HEK293 (cell line): ENCODE data around the gene TDRD3.

ENCODE experiments used
- ATF2 ChIP-seq: fragments of 450-650 bp; formaldehyde crosslinking; IDR thresholded peaks from 2 replicates; pipeline ENCODE4 v1.5.1; 2016; ENCODE audit warnings: missing biosample characterization, missing genetic modification characterization, low read depth
- IKZF3 ChIP-seq: fragments of 450-650 bp; IDR thresholded peaks from 2 replicates; pipeline ENCODE4 v1.5.0; 2018; ENCODE audit warnings: missing biosample characterization, mild to moderate bottlenecking, missing genetic modification characterization, moderate library complexity
- SALL2 ChIP-seq: fragments of 450-650 bp; formaldehyde crosslinking; IDR thresholded peaks from 2 replicates; pipeline ENCODE4 v1.5.0; 2017; ENCODE audit warnings: missing biosample characterization, mild to moderate bottlenecking, missing genetic modification characterization, borderline replicate concordance
- SCRT2 ChIP-seq: fragments of 450-650 bp; formaldehyde crosslinking; IDR thresholded peaks from 2 replicates; pipeline ENCODE4 v1.5.1; 2016; ENCODE audit warnings: missing biosample characterization, missing genetic modification characterization
- SP2 ChIP-seq: fragments of 450-650 bp; formaldehyde crosslinking; IDR thresholded peaks from 2 replicates; pipeline ENCODE4 v1.5.1; 2016; ENCODE audit warnings: missing biosample characterization, missing genetic modification characterization
- SP7 ChIP-seq: fragments of 450-650 bp; formaldehyde crosslinking; IDR thresholded peaks from 2 replicates; pipeline ENCODE4 v1.5.1; 2016; ENCODE audit warnings: missing biosample characterization, missing genetic modification characterization
- ZBTB8A ChIP-seq: fragments of 450-650 bp; formaldehyde crosslinking; IDR thresholded peaks from 2 replicates; pipeline ENCODE4 v1.5.1; 2016; ENCODE audit warnings: missing biosample characterization, missing genetic modification characterization
- ZEB2 ChIP-seq: fragments of 450-650 bp; formaldehyde crosslinking; IDR thresholded peaks from 2 replicates; pipeline ENCODE4 v1.5.1; 2016; ENCODE audit warnings: missing biosample characterization, missing genetic modification characterization
- ZFP3 ChIP-seq: fragments of 450-650 bp; formaldehyde crosslinking; IDR thresholded peaks from 2 replicates; pipeline ENCODE4 v1.5.1; 2016; ENCODE audit warnings: low read depth, missing biosample characterization, missing genetic modification characterization
- ZNF10 ChIP-seq: fragments of 450-650 bp; formaldehyde crosslinking; IDR thresholded peaks from 2 replicates; pipeline ENCODE4 v1.5.1; 2017; ENCODE audit warnings: missing biosample characterization, missing genetic modification characterization
- ZNF132 ChIP-seq: fragments of 450-650 bp; formaldehyde crosslinking; IDR thresholded peaks from 2 replicates; pipeline ENCODE4 v1.5.1; 2017; ENCODE audit warnings: missing biosample characterization, missing genetic modification characterization, borderline replicate concordance
- ZNF157 ChIP-seq: fragments of 450-650 bp; formaldehyde crosslinking; IDR thresholded peaks from 2 replicates; pipeline ENCODE4 v1.5.1; 2016; ENCODE audit warnings: missing biosample characterization, missing genetic modification characterization
- ZNF362 ChIP-seq: fragments of 450-650 bp; formaldehyde crosslinking; IDR thresholded peaks from 2 replicates; pipeline ENCODE4 v1.5.1; 2016; ENCODE audit warnings: missing biosample characterization, missing genetic modification characterization
- ZNF473 ChIP-seq: fragments of 450-650 bp; formaldehyde crosslinking; IDR thresholded peaks from 2 replicates; pipeline ENCODE4 v1.5.1; 2017; ENCODE audit warnings: missing biosample characterization, missing genetic modification characterization
- ZNF501 ChIP-seq: fragments of 450-650 bp; formaldehyde crosslinking; IDR thresholded peaks from 2 replicates; pipeline ENCODE4 v1.5.1; 2016; ENCODE audit warnings: missing biosample characterization, missing genetic modification characterization
- ZNF555 ChIP-seq: fragments of 450-650 bp; formaldehyde crosslinking; conservative IDR thresholded peaks from 2 replicates; pipeline ENCODE4 v1.5.1; 2017; ENCODE audit warnings: missing biosample characterization, mild to moderate bottlenecking, missing genetic modification characterization, inconsistent platforms
- ZNF600 ChIP-seq: fragments of 450-650 bp; formaldehyde crosslinking; IDR thresholded peaks from 2 replicates; pipeline ENCODE4 v1.5.1; 2016; ENCODE audit warnings: missing biosample characterization, missing genetic modification characterization
- ZNF660 ChIP-seq: fragments of 450-650 bp; IDR thresholded peaks from 2 replicates; pipeline ENCODE4 v1.5.1; 2018; ENCODE audit warnings: missing biosample characterization, mild to moderate bottlenecking, missing genetic modification characterization
- ZXDB ChIP-seq: fragments of 450-650 bp; formaldehyde crosslinking; IDR thresholded peaks from 2 replicates; pipeline ENCODE4 v1.5.1; 2016; ENCODE audit warnings: missing biosample characterization, missing genetic modification characterization
- TF ChIP-seq, protein P1 (sequence below): fragments of 450-650 bp; formaldehyde crosslinking; IDR thresholded peaks from 2 replicates; pipeline ENCODE4 v1.5.1; 2016; ENCODE audit warnings: missing biosample characterization, missing genetic modification characterization, borderline replicate concordance
- TF ChIP-seq, protein P2 (sequence below): fragments of 450-650 bp; formaldehyde crosslinking; IDR thresholded peaks from 2 replicates; pipeline ENCODE4 v1.5.1; 2016; ENCODE audit warnings: missing biosample characterization, missing genetic modification characterization

TDRD3 gene

GRCh38 chr13:60395971-60396782 is 843 bp upstream of the TDRD3 start (continued):
- TF ChIP-seq ZNF362 (tag by site-specific recombination) (no peak), ZNF473 (tag by site-specific recombination) (no peak), SALL2 (tag by site-specific recombination) (no peak), SP2 (peak; percentile 78), ZNF600 (peak; percentile 80), ZNF132 (no peak), ZNF555 (tag by site-specific recombination) (no peak), ZNF501 (tag by site-specific recombination) (0 out of 2 replicates have a peak, but pooled peaks have one; percentile 58), ZFP3 (tag by site-specific recombination) (no peak), ZNF10 (tag by site-specific recombination) (0 out of 2 replicates have a peak, but pooled peaks have one; percentile 11), ZNF660 (tag by site-specific recombination) (peak; percentile 72), IKZF3 (tag by site-specific recombination) (peak; percentile 87), SP7 (tag by site-specific recombination) (peak; percentile 75; the same call in 1 of the 2 replicates), SCRT2 (tag by site-specific recombination) (0 out of 2 replicates have a peak, but pooled peaks have one; percentile 8), ZBTB8A (tag by site-specific recombination) (peak; percentile 89), ZEB2 (tag by site-specific recombination) (0 out of 2 replicates have a peak, but pooled peaks have one; percentile 37), ATF2 (tag by site-specific recombination) (no peak), ZNF157 (tag by site-specific recombination) (no peak), ZXDB (tag by site-specific recombination) (peak; percentile 70; the same call in 1 of the 2 replicates)
- TF ChIP-seq, protein P1, sequence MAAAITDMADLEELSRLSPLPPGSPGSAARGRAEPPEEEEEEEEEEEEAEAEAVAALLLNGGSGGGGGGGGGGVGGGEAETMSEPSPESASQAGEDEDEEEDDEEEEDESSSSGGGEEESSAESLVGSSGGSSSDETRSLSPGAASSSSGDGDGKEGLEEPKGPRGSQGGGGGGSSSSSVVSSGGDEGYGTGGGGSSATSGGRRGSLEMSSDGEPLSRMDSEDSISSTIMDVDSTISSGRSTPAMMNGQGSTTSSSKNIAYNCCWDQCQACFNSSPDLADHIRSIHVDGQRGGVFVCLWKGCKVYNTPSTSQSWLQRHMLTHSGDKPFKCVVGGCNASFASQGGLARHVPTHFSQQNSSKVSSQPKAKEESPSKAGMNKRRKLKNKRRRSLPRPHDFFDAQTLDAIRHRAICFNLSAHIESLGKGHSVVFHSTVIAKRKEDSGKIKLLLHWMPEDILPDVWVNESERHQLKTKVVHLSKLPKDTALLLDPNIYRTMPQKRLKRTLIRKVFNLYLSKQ (tag by site-specific recombination), result no peak
- TF ChIP-seq, protein P2, sequence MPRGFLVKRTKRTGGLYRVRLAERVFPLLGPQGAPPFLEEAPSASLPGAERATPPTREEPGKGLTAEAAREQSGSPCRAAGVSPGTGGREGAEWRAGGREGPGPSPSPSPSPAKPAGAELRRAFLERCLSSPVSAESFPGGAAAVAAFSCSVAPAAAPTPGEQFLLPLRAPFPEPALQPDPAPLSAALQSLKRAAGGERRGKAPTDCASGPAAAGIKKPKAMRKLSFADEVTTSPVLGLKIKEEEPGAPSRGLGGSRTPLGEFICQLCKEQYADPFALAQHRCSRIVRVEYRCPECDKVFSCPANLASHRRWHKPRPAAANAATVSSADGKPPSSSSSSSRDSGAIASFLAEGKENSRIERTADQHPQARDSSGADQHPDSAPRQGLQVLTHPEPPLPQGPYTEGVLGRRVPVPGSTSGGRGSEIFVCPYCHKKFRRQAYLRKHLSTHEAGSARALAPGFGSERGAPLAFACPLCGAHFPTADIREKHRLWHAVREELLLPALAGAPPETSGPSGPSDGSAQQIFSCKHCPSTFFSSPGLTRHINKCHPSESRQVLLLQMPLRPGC, result no peak
